Measurements from ENCODE around the gene UBA3. TPM values are rescaled to one million over a fixed set of nuclear protein-coding genes. Genes with fewer than 3 reads are reported as not detected.
A peak's percentile ranks its signal among the peaks of the same experiment; 100 is the strongest.

The UBA3 gene
- total RNA-seq, 2 experiments from 2014 or later: 81.1 to 88.9 TPM

GRCh38 chr3:69095636-69096035 is 15.5 kb upstream of the UBA3 start:
- ChIA-PET CTCF (interaction anchor here (0.6 to 1.7 kb wide), 3 partner anchors 11 to 1836 kb away, joined by 3 to 6 read pairs (median 3); partner anchors contain the start of gene ARL6IP5), POLR2A (no interaction called here)
- peak; percentile 37 for DNase-seq
- peaks cover 72% of the 10 kb centered on the region for H3K4me1 Mint-ChIP-seq
- peaks cover 74% of the 10 kb centered on the region for H3K36me3 Mint-ChIP-seq (ENCODE audit: low read depth)
- H3K27ac Mint-ChIP-seq: peak overlapping the region; percentile 83
- H3K27me3 Mint-ChIP-seq: no peaks in the 10 kb centered on the region
- no peaks in the 10 kb centered on the region for H3K9me3 Mint-ChIP-seq
- H3K4me3 Mint-ChIP-seq: peak overlapping the region; percentile 61

GRCh38 chr3:69094467-69095205 is 14.5 kb upstream of the UBA3 start:
- peaks cover 76% of the 10 kb centered on the region for H3K36me3 Mint-ChIP-seq (ENCODE audit: low read depth)
- H3K27me3 Mint-ChIP-seq: no peaks in the 10 kb centered on the region
- CTCF ChIA-PET: interaction anchor here (0.9 to 1.7 kb wide), 4 partner anchors 10 to 45 kb away, joined by 3 to 6 read pairs (median 5); partner anchors contain the start of genes ARL6IP5 and TMF1

GRCh38 chr3:69092030-69092516 is 11.9 kb upstream of the UBA3 start:
- DNase-seq: peak; percentile 48
- Mint-ChIP-seq H3K9me3 (no peaks in the 10 kb centered on the region), H3K27me3 (no peaks in the 10 kb centered on the region), H3K36me3 (ENCODE audit: low read depth) (peaks cover 79% of the 10 kb centered on the region), H3K27ac (peak overlapping the region; percentile 92), H3K4me1 (peaks cover 83% of the 10 kb centered on the region), H3K4me3 (peak overlapping the region; percentile 71)
- ChIA-PET CTCF (interaction anchor here (0.8 to 1.2 kb wide), 5 partner anchors 9 to 40 kb away, joined by 3 to 4 read pairs (median 3); partner anchors contain the start of gene TMF1), POLR2A (interaction anchor here (1.8 kb wide), 1 partner anchor 9 kb away, joined by 10 read pairs; no protein-coding TSS in a partner anchor)

More at GRCh38 chr3:69094467-69095205, 14.5 kb upstream of the UBA3 start:
- Mint-ChIP-seq H3K4me3 (peak overlapping the region; percentile 71), H3K27ac (peak overlapping the region; percentile 92), H3K4me1 (peaks cover 78% of the 10 kb centered on the region), H3K9me3 (no peaks in the 10 kb centered on the region)
- POLR2A ChIA-PET: no interaction called here
- DNase-seq: no peak

GRCh38 chr3:69091389-69092029 is 11.3 kb upstream of the UBA3 start:
- peak overlapping the region; percentile 92 for H3K27ac Mint-ChIP-seq
- H3K27me3 Mint-ChIP-seq: no peaks in the 10 kb centered on the region
- peak overlapping the region; percentile 71 for H3K4me3 Mint-ChIP-seq
- DNase-seq: no peak
- H3K4me1 Mint-ChIP-seq: peaks cover 77% of the 10 kb centered on the region
- H3K9me3 Mint-ChIP-seq: no peaks in the 10 kb centered on the region
- ChIA-PET POLR2A (interaction anchor here (0.6 to 1.8 kb wide), 2 partner anchors 9 to 58 kb away, joined by 5 to 10 read pairs; no protein-coding TSS in a partner anchor), CTCF (interaction anchor here (1.0 to 1.2 kb wide), 4 partner anchors 9 to 28 kb away, joined by 3 to 4 read pairs (median 4); no protein-coding TSS in a partner anchor)
- peaks cover 76% of the 10 kb centered on the region for H3K36me3 Mint-ChIP-seq (ENCODE audit: low read depth)

- POLR2A ChIA-PET: no interaction called here
- H3K4me1 Mint-ChIP-seq: peaks cover 65% of the 10 kb centered on the region
Measured at GRCh38 chr3:69090021-69090420, 9.9 kb upstream of the UBA3 start.

GRCh38 chr3:69088063-69088462 is 7.9 kb upstream of the UBA3 start:
- H3K4me3 Mint-ChIP-seq: peak overlapping the region; percentile 100

More at GRCh38 chr3:69090021-69090420, 9.9 kb upstream of the UBA3 start:
- Mint-ChIP-seq H3K27ac (peak overlapping the region; percentile 68), H3K27me3 (no peaks in the 10 kb centered on the region), H3K9me3 (no peaks in the 10 kb centered on the region), H3K4me3 (peak overlapping the region; percentile 16), H3K36me3 (ENCODE audit: low read depth) (peaks cover 77% of the 10 kb centered on the region)
- no peak for DNase-seq
- CTCF ChIA-PET: interaction anchor here (0.6 to 1.3 kb wide), 2 partner anchors 23 to 25 kb away, joined by 3 read pairs; no protein-coding TSS in a partner anchor

GRCh38 chr3:69087030-69087791 is 7.0 kb upstream of the UBA3 start:
- Mint-ChIP-seq H3K4me1 (peaks cover 63% of the 10 kb centered on the region), H3K27me3 (no peaks in the 10 kb centered on the region), H3K27ac (peak overlapping the region; percentile 81), H3K4me3 (peak overlapping the region; percentile 100), H3K36me3 (ENCODE audit: low read depth) (peaks cover 51% of the 10 kb centered on the region), H3K9me3 (no peaks in the 10 kb centered on the region)
- DNase-seq: no peak
- ChIA-PET CTCF (interaction anchor here (0.6 to 1.5 kb wide), 8 partner anchors 12 to 311 kb away, joined by 3 to 7 read pairs (median 3); no protein-coding TSS in a partner anchor), POLR2A (no interaction called here)

More at GRCh38 chr3:69088063-69088462, 7.9 kb upstream of the UBA3 start:
- H3K36me3 Mint-ChIP-seq (ENCODE audit: low read depth): peaks cover 58% of the 10 kb centered on the region
- ChIA-PET POLR2A (no interaction called here), CTCF (interaction anchor here (0.6 to 1.5 kb wide), 5 partner anchors 11 to 310 kb away, joined by 3 to 7 read pairs (median 3); no protein-coding TSS in a partner anchor)
- peaks cover 62% of the 10 kb centered on the region for H3K4me1 Mint-ChIP-seq
- H3K27ac Mint-ChIP-seq: peak overlapping the region; percentile 81
- no peak for DNase-seq
- H3K9me3 Mint-ChIP-seq: no peaks in the 10 kb centered on the region
- H3K27me3 Mint-ChIP-seq: no peaks in the 10 kb centered on the region

- ChIA-PET CTCF (interaction anchor here (1.1 to 2.3 kb wide), 7 partner anchors 7 to 126 kb away, joined by 3 to 7 read pairs (median 4); no protein-coding TSS in a partner anchor), POLR2A (no interaction called here)
- H3K36me3 Mint-ChIP-seq (ENCODE audit: low read depth): peaks cover 42% of the 10 kb centered on the region
- peak overlapping the region; percentile 97 for H3K27ac Mint-ChIP-seq
- peak overlapping the region; percentile 100 for H3K4me3 Mint-ChIP-seq
- H3K9me3 Mint-ChIP-seq: no peaks in the 10 kb centered on the region
- no peaks in the 10 kb centered on the region for H3K27me3 Mint-ChIP-seq
- peaks cover 66% of the 10 kb centered on the region for H3K4me1 Mint-ChIP-seq
- peak; percentile 59 for DNase-seq
Measured at GRCh38 chr3:69085833-69086722, 5.9 kb upstream of the UBA3 start.

- Mint-ChIP-seq H3K27me3 (no peaks in the 10 kb centered on the region), H3K4me1 (peaks cover 67% of the 10 kb centered on the region), H3K9me3 (no peaks in the 10 kb centered on the region), H3K36me3 (ENCODE audit: low read depth) (peaks cover 36% of the 10 kb centered on the region), H3K27ac (peak overlapping the region; percentile 97), H3K4me3 (peak overlapping the region; percentile 100)
- ChIA-PET CTCF (interaction anchor here (1.1 to 2.3 kb wide), 9 partner anchors 8 to 127 kb away, joined by 3 to 7 read pairs (median 4); no protein-coding TSS in a partner anchor), POLR2A (interaction anchor here (1.3 kb wide), 1 partner anchor 8 kb away, joined by 3 read pairs; no protein-coding TSS in a partner anchor)
- DNase-seq: no peak
Measured at GRCh38 chr3:69085168-69085832, 5.1 kb upstream of the UBA3 start.

- CTCF ChIA-PET: interaction anchor here (0.8 to 2.3 kb wide), 9 partner anchors 9 to 85 kb away, joined by 3 to 7 read pairs (median 4); no protein-coding TSS in a partner anchor
- peaks cover 60% of the 10 kb centered on the region for H3K4me1 Mint-ChIP-seq
- H3K27me3 Mint-ChIP-seq: no peaks in the 10 kb centered on the region
- no peaks in the 10 kb centered on the region for H3K9me3 Mint-ChIP-seq
- POLR2A ChIA-PET: interaction anchor here (1.3 to 1.4 kb wide), 2 partner anchors 9 to 32 kb away, joined by 3 to 6 read pairs; partner anchors contain the start of gene TMF1
- peaks cover 29% of the 10 kb centered on the region for H3K36me3 Mint-ChIP-seq (ENCODE audit: low read depth)
- peak; percentile 95 for DNase-seq
- peak within 1 kb of the TSS; percentile 100 for H3K4me3 Mint-ChIP-seq
- H3K27ac Mint-ChIP-seq: peak within 1 kb of the TSS; percentile 97
Measured at GRCh38 chr3:69084326-69085167, 4.4 kb upstream of the UBA3 start, which contains the start of gene ARL6IP5. Gene ARL6IP5 (plus strand): TSS chr3:69084937. CDS start chr3:69085048, 111 bp downstream.
